ENCODE measurements around the gene PEAR1.
"Not testable (repeated sequence)": the region's sequence is repeated elsewhere in the genome, so short reads cannot be mapped to it uniquely, and the experiment has no call there.

GRCh38 chr1:156926695-156927094, 33.2 kb downstream of the PEAR1 start:
- TF ChIP-seq CTCF, POLR2A, POLR2AphosphoS5 (IDR thresholded peaks at IDR 0.05): not testable (repeated sequence)
